Nucleus accumbens (tissue), 56 donors: ENCODE data around the gene GRIK5.
"Not testable (repeated sequence)": the region's sequence is repeated elsewhere in the genome, so short reads cannot be mapped to it uniquely, and the experiment has no call there.

ENCODE experiments used
- DNase-seq, 56 donors: peaks; one replicate each; lab custom pipeline; 2025; lab: John Stamatoyannopoulos, UW

Gene GRIK5, protein sequence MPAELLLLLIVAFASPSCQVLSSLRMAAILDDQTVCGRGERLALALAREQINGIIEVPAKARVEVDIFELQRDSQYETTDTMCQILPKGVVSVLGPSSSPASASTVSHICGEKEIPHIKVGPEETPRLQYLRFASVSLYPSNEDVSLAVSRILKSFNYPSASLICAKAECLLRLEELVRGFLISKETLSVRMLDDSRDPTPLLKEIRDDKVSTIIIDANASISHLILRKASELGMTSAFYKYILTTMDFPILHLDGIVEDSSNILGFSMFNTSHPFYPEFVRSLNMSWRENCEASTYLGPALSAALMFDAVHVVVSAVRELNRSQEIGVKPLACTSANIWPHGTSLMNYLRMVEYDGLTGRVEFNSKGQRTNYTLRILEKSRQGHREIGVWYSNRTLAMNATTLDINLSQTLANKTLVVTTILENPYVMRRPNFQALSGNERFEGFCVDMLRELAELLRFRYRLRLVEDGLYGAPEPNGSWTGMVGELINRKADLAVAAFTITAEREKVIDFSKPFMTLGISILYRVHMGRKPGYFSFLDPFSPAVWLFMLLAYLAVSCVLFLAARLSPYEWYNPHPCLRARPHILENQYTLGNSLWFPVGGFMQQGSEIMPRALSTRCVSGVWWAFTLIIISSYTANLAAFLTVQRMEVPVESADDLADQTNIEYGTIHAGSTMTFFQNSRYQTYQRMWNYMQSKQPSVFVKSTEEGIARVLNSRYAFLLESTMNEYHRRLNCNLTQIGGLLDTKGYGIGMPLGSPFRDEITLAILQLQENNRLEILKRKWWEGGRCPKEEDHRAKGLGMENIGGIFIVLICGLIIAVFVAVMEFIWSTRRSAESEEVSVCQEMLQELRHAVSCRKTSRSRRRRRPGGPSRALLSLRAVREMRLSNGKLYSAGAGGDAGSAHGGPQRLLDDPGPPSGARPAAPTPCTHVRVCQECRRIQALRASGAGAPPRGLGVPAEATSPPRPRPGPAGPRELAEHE

DNA sequence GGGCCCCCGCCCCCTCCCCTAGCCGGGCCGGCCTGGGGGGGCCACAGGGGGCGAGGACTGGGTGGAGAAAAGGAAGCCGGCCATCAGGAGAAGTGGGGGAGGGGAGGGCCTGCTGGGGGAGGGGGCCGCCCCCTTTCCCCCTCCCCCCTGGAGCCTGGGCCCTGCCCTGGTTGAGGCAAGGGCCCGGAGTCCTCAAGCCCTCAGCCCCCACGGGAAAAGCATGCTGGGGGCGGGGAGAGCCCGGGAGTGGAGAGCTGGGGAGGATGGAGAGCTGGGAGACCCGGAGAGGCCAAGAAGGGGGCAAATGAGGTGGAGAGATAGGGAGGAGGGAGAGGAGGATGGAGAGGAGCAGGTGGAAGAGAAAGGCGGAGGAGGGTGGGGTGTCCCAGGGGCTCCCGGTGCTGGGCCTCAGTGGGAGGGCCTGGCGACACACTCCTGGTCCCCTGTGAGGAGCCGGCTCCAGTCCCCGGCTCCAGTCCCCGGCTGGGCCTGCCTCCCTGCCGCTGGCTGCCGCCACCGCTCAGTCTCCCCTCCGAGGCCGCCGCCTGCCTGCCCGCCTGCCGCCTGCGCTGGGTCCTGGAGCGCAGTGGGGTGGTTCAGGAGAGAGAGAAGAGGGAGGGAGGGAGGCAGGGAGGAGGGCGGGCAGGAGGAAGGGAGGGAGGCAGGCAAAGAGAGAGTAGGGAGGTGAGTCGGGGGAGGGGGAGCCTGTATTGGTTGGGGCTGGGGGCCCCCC, at the start of gene GRIK5:
GRIK5 (minus strand) TSS at position 588 of the 733 bp plus-strand sequence. CDS start 4,436 bp downstream, outside the sequence.
- DNase-seq: peak in 33 of 56 donors; percentile 6 to 73 (median 31)

DNA sequence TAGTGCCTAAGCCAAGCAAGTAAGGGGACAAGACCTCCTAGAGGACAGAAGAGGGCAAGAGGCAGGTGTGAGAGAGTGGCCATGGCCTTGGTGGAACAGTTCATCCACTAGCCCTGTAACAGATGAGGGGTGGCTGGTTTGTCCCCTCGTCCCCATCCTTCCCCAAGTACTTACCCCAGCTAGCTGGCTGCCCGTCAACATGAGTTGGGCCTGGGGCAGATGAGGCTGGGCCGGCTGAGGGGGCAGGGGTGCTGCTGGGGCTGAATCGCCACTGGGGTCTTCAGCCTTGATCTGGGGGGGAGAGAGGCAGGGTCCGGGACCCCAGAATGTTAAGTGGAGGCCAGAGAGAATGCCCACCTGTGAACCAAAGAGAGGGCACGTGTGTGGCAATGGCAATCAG, 47.1 kb upstream of the GRIK5 start:
- no peak for DNase-seq

DNA sequence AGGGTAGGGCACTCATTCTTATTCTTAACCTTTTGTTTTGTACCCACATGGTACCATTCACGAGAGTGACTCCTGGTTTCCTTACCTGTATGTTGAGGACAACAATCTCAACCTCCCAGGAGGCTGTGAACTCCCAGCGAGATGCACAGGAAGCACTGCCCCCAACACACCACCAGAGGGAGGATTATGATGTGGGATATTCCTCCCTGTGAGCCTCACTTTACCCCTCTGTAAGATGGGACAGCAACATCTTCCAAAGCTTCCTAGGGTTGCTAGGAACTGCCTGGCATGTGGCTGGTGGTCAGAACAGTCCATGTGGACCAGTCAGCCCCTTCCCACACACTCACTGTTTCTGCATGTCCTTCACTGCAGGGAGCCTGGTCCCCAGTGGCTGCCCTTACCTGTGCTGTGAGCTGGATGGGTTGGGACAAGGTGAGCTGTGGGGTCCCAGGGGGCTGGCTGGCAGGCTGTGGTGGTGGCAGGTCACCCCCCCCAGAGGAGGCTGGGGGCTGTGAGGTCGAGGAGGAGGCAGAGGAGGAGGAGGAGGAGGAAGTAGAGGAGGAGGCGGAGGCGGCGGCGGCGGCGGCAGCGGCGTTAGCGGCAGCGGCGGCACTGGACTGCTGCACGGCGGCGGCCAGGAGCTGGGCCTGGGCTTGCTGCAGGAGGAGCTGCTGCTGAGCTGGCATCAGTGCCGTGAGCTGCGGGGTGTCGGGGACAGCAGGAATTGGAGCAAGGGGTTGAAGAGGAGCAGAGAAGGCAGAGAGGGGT, 46.5 kb upstream of the GRIK5 start:
- no peak for DNase-seq

DNA sequence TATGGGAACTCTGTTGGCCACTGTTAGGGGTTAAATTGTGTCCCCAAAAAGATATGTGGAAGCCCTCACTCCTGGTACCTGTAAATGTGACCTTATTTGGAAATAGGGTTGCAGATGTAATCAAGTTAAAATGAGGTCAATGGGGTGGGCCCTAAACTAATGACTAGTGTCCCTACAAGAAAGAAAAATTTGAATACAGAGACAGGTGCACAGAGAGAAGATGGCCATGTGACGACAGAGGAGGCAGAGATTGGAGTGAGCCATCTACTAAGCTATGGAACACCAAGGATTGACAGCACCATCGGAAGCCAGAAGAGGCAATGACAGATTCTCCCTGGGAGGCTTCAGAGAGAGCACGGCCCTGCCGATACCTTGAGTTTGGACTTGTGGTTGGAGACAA, 45.7 kb upstream of the GRIK5 start:
- DNase-seq: no peak

DNA sequence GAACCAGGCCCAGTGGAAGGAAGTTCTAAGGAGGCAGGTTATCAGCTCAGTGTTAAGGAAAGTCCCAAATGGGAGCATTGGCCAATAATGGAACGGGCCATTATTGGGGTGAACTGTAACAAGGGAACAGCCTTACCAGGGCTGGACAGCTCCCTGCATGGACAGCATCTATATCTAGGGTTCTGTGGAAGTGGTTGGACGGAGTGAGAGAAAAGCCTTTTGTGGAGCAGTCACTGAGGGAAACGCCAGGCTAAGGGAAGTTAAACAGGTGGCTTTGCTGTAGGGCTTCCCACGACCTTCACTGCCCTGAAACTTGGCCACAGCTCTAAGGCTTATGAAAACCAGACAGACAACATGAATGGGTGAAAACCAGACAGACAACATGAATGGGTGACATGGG, 45.2 kb upstream of the GRIK5 start:
- no peak for DNase-seq

DNA sequence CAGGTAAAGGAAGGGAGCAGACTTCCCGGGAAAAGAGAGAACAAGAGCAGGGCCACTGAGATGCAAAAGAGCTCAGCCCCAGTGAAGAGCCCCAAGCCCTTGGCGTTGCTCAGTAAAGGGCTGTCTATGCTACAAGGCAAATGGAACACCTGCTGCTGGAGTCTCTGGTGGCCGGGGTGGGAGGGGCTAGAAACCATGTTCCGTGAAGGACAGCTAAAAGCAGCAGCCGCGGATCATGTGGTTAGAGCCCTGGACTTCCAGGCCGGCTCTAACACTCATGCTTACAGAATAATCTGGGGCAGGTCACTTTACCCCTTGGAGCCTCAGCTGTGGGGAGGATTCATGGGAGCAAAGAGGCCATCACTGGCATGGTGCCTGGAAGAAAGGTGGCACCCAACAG, 44.4 kb upstream of the GRIK5 start:
- DNase-seq: no peak

DNA sequence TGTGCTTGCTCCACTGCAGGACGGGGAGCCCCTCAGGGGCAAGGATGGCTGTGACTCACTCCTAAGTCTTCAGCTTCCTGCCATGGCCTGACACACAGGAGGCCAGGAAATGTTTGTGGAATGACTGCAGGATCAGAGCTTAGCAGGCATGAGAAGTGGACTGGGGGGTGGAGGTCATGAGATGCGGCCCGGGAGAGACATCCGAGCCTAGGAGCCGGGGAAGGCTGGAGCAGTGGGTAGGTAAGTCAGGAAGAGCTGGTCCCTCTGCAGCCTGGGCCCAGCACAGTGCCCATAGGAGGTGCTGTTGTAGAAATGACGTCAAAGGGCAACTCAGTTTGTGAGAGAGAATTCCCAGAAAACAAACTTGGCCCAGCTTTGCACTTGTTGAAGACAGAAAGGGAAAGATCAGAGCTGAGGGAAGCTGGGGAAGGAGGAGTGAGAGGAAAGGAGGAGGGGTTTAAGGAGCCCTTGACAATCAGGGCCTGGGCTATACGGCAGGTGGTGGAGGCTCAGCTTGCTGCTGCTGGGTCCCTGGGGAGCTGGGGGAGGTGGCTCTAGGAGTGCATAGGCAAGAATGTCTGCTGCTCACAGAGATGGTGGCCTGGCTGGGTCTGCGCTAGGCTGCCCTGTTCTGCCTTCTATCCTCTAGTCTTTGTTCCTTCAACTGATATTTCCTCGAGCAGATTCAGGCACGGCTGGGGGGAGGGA, 43.8 kb upstream of the GRIK5 start:
- no peak for DNase-seq

DNA sequence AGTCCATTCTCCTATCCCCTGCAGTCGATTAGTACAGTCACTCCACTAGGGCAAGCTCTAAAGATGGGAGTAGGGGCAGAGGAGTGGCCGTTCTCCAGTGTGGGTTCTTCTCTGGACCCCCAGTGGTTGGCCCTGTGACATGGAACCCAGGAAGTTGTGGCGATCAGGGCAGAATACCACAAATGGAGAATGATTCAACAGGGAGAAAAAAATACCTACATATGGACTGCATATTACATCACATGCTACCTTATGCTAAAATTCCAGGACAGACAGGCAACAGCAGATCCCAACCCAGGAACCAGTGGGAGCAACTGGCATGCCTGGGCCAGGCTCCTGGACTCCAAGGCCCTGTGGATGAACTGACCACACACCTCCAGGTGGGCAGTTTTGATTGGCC, 41.8 kb upstream of the GRIK5 start:
- no peak for DNase-seq

DNA sequence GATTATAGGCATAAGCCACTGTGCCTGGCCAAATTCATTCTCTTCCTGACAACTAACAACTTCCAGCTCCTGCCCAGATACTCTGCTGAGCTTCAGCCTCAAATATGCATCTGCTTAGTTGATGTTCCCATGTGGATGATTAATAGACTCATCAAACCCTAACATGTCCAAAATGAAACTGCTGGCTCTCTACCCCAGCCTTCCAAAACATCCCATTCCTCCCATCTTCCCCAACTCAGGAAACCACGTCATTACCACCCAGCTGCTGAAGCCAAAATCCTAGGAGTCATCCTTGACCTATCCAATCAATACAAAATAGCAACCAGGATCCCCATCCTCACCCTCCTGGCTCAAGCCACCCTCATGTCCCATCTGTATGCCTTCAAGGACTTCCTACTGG, 41.4 kb upstream of the GRIK5 start:
- DNase-seq: no peak

DNA sequence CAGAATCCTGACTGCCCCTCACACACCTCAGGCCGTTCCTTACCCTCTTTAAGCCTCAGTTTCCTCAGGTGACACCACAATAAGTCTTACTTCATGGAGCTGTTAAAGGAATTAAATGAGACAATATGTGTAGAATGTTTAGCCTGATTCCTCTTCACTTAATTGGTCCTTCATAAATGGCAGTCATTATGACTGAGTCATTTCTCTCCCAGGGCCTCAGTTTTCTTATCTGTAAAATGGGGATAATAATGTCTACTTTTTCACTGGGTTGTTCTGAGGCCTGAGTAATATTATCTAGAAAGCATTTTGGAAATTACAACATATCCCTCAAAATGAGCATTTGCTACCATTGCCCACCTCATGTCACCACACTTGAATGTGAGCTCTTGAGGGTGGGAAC, 40.7 kb upstream of the GRIK5 start:
- no peak for DNase-seq

DNA sequence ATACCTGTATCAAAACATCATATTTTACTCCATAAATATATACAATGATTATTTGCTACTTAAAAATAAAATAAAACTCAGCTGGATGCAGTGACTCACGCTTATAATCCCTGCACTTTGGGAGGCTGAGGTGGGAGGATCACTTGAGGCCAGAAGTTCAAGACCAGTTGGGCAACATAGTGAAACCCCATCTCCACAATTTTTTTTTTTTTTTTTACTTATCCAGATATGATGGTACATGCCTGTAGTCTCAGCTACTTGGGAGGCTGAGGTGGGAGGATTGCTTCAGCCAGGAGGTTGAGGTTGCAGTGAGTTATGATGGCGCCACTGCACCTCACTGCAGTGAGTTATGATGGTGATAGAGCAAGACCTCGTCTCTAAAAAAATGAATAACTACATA, 39.9 kb upstream of the GRIK5 start:
- DNase-seq: no peak

DNA sequence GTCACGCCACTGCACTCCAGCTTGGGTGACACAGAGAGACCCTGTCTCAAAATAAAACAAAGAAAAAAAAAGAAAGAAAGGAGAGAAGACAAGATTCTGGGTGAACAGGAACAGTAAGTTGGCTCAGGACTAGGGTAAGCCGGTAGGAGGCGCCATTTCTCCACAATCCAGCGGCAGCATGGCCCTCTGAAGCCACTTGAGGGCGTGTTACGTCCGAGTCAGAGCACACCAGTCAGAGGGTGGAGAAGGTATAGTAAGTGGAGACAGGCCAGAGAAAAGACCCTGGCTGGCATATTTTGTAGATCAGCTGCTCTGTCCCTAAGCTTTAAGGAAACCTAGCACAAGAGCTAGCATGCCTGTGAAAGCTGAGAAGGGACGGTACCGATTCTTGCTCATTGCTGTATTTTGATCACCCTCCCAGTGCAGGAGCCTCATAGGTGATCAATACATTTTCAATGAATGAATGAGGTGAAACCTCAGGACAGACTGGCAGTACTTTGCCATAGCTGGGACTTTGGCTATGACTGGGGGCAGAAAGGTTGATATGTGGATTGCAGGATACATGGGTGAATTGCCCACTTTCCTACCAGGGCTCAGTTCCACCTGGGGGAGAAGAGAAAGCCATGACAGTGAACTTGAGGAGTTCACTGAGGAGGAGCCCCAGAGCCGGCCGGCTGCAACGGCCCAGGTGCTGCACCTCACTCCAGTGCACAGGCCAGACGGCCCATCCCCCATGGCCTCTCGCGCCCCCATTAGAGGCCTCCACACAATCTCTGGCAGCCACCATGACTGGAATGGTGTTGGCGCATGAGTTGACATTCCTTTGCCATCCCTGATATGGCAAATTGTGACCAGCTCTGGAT, 38.8 kb upstream of the GRIK5 start:
- peak in 44 of 56 donors; percentile 2 to 76 (median 24) for DNase-seq

DNA sequence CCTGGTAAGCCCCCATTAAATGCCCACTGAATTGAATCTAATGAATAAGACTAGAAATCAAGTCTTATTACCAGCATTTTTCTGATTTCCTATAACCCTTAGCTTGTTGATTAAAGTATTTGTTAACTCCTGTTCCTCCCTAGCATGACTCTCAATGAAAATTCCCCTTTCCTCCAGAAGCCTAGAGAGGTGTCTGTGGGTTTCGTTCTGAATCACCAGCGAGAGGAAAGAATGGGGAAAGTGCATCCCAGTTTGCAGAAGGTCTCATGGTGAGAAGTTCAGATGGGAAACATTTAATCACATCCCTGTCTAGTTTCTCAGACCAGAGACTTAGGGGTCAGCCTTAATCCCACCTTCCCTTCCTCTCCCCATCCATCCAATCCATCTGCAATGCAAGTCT, 35.4 kb upstream of the GRIK5 start:
- no peak for DNase-seq

DNA sequence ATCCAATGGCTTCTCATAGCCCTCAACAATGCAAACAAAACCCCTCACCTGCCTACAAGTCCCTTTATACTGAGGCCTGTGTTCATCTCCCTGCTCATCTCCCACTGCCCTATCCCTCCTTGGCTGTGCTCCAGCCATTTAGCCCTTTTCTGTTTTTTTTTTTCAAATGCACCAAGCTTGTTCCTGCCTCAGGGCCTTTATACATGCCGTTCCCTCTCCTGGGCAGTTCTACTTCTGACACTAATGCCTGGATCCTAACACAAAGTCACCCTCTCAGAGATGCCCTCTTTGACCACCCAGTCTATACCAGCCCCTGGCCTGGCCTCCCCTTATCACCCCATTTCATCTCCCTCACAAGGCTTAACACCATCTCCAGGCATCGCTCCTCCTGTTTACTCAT, 32.9 kb upstream of the GRIK5 start:
- DNase-seq: no peak

DNA sequence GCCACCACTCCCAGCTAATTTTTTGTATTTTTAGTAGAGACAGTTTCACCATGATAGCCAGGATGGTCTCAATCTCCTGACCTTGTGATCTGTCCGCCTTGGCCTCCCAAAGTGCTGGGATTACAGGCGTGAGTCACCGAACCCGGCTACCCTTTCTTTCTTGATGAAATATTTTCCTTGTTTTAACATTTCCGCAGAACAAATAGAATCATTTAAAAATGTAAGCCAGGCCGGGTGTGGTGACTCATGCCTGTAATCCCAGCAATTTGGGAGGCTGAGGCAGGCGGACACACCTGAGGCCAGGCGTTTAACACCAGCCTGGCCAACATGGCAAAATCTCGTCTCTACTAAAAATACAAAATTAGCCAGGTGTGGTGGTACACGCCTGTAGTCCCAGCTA, 30.2 kb upstream of the GRIK5 start:
- DNase-seq: not testable (repeated sequence)

DNA sequence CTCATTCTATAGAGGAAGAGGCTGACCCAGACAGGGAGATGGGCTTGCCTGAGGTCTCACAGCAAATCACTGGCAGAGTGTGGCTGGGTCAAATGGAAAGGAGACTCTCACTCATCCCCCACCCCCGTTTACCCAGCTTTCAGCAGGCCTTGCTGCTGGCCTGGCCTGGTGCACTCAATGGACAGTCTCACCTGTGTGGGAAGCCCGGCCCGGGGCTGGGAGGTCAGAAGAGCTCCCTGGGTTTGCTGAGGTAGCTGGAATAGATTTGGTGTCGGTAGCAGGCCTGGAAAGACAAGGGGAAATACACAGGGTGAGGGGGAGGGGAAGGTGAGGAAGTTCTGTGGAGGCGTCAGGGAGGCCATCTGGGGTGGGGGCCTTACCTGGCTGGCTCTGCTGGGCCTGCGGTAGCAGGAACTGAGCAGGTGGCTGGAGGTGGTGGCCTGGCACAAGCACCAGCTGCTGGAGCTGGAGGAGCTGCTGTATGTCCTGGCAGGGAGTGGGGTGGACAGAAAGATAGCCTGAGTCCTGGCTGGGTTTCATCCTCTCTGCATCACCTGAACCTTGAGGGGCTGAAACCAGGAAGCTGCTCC, 29.4 kb upstream of the GRIK5 start:
- no peak for DNase-seq

DNA sequence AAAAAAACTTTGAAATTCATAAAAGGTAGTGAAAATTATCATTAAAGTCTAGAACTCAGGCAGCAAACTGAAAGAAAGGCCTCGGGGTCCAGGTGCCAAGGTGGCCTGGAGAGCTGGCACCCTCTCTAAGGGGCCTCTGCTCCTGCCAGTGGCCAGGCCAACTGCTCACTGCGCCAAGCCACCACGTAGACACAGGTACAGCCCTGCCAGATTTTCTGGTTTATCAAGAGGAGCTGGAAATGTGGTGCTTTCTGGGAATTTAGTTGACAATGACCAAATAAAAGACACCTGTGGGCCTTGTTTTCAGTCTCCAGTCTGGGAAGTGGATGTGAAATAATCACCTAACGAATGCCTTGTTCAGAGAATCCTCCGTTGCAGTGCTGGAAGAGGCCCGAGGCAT, 28.8 kb upstream of the GRIK5 start:
- DNase-seq: no peak

DNA sequence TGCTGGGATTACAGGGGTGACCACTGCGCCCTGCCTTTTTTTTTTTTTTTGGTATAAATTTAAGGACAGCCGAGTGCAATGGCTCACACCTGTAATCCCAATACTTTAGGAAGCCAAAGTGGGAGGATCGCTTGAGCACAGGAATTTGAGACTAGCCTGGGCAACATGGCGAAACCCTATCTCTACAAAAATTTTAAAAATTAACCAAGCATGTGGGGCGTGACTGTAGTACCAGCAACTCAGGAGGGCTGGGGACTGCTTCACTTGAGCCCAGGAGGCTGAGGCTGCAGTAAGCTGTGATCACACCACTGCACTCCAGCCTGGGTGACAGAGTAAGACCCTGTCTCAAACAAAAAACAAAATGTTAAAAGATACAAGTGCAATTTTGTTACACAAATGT, 27.5 kb upstream of the GRIK5 start:
- DNase-seq: no peak
